GM19467 (cell line): ENCODE data around the gene PODNL1.

Experiments used
- ATAC-seq: cut with Tn5 transposase; IDR thresholded peaks from one replicate; pipeline ENCODE4 v1.9.1; 2021; ENCODE audit warnings: mild to moderate bottlenecking, moderate library complexity; ENCODE audit not compliant: unreplicated experiment

PODNL1 gene

GRCh38 chr19:13899912-13900584 is 38.2 kb downstream of the PODNL1 start:
- ATAC-seq, result no peak

- no peak for ATAC-seq
Observed at GRCh38 chr19:13899393-13899792, 38.8 kb downstream of the PODNL1 start.

- ATAC-seq, result no peak
Observed at GRCh38 chr19:13896227-13896626, 42.0 kb downstream of the PODNL1 start.

- ATAC-seq, result no peak
Observed at GRCh38 chr19:13894552-13894951, 43.7 kb downstream of the PODNL1 start.

GRCh38 chr19:13892870-13893269 is 45.3 kb downstream of the PODNL1 start:
- ATAC-seq, result no peak

GRCh38 chr19:13890136-13890535 is 48.1 kb downstream of the PODNL1 start:
- ATAC-seq, result no peak

GRCh38 chr19:13888281-13888680 is 49.9 kb downstream of the PODNL1 start:
- ATAC-seq, result no peak

- ATAC-seq, result no peak
Observed at GRCh38 chr19:13887517-13887916, 50.7 kb downstream of the PODNL1 start.

GRCh38 chr19:13887018-13887436 is 51.2 kb downstream of the PODNL1 start:
- no peak for ATAC-seq

GRCh38 chr19:13885826-13886365 is 52.3 kb downstream of the PODNL1 start:
- ATAC-seq, result no peak

- no peak for ATAC-seq
Observed at GRCh38 chr19:13884726-13885591, 53.3 kb downstream of the PODNL1 start.

- ATAC-seq, result no peak
Observed at GRCh38 chr19:13883516-13884064, 54.6 kb downstream of the PODNL1 start.

GRCh38 chr19:13882836-13883235 is 55.4 kb downstream of the PODNL1 start:
- ATAC-seq, result no peak

GRCh38 chr19:13882419-13882795 is 55.8 kb downstream of the PODNL1 start:
- ATAC-seq, result no peak

- no peak for ATAC-seq
Observed at GRCh38 chr19:13881692-13882418, 56.4 kb downstream of the PODNL1 start.

- no peak for ATAC-seq
Observed at GRCh38 chr19:13881251-13881691, 56.9 kb downstream of the PODNL1 start.
